Suprapubic skin (tissue), 3 donors: ENCODE results near the gene CHST8.
"Not testable (repeated sequence)": the region's sequence is repeated elsewhere in the genome, so short reads cannot be mapped to it uniquely, and the experiment has no call there.

ENCODE experiments used
- CTCF ChIP-seq, 2 donors: fragments of 200-600 bp in 1 of 2; fragments of 450-650 bp in 1 of 2; sonication (generic) in 1 of 2; IDR thresholded peaks; one replicate each; pipeline ENCODE4 v1.5.1; 2016 to 2019; ENCODE audit warnings: antibody characterized with exemption in 2 of 2, mild to moderate bottlenecking in 1 of 2, moderate library complexity in 1 of 2
- POLR2AphosphoS5 ChIP-seq, 3 donors: sonication (generic); formaldehyde crosslinking; IDR thresholded peaks; one replicate each; pipeline ENCODE4 v1.6.1; 2017; ENCODE audit warnings: antibody characterized with exemption in 3 of 3

- TF ChIP-seq CTCF, POLR2AphosphoS5 (IDR thresholded peaks at IDR 0.05): not testable (repeated sequence)
These were observed 197.3 kb downstream of the CHST8 start for GRCh38 chr19:33819078-33819477.
